Transverse colon (tissue), 4 donors: ENCODE results near the gene EFNA5. TPM values are rescaled to one million over a fixed set of nuclear protein-coding genes. Genes with fewer than 3 reads are reported as not detected.

Experiments used
- DNase-seq: peaks from one replicate; pipeline ENCODE4 v3.0.0-alpha.2; 2019
- H3K27ac ChIP-seq, 4 donors: fragments of 200-600 bp; sonication (generic); 2 replicates each; pipeline ENCODE4 v1.5.1; 2016 to 2018; ENCODE audit warnings: inconsistent platforms in 4 of 4
- H3K27me3 ChIP-seq: fragments of 200-600 bp; sonication (generic); 2 replicates; pipeline ENCODE4 v1.5.1; 2017; ENCODE audit warnings: inconsistent platforms
- H3K36me3 ChIP-seq, 4 donors: fragments of 200-600 bp; sonication (generic); 2 replicates each; pipeline ENCODE4 v1.5.1; 2017 to 2019; ENCODE audit warnings: inconsistent platforms in 4 of 4
- H3K4me1 ChIP-seq, 4 donors: fragments of 200-600 bp; sonication (generic); 2 replicates each; pipeline ENCODE4 v1.5.1; 2017 to 2020; ENCODE audit warnings: inconsistent platforms in 4 of 4
- H3K4me3 ChIP-seq, 4 donors: fragments of 200-600 bp; sonication (generic); 1 replicate in 1 of 4; 2 replicates in 3 of 4; pipeline versions ENCODE4 v1.5.1 to v1.6.1; 2017 to 2019; ENCODE audit warnings: inconsistent platforms in 4 of 4
- H3K9me3 ChIP-seq, 2 donors: fragments of 200-600 bp; sonication (generic); 2 replicates each; pipeline ENCODE4 v1.5.1; 2017 to 2019; ENCODE audit warnings: inconsistent platforms in 2 of 2
- CTCF ChIP-seq, 5 experiments: fragments of 200-600 bp in 3 of 5; fragments of 450-650 bp in 2 of 5; sonication (generic) in 3 of 5; IDR thresholded peaks; 1 replicate in 2 of 5; 2 replicates in 3 of 5; pipeline ENCODE4 v1.5.1; 2016 to 2017; ENCODE audit warnings: antibody characterized with exemption in 5 of 5, inconsistent platforms in 3 of 5, mild to moderate bottlenecking in 2 of 5, moderate library complexity in 1 of 5
- EP300 ChIP-seq: sonication (generic); formaldehyde crosslinking; IDR thresholded peaks from one replicate; pipeline ENCODE4 v1.6.1; 2017; ENCODE audit warnings: antibody characterized with exemption, low read depth
- POLR2A ChIP-seq: fragments of 450-650 bp; IDR thresholded peaks from one replicate; pipeline ENCODE4 v1.6.1; 2016; ENCODE audit warnings: antibody characterized with exemption, mild to moderate bottlenecking, moderate library complexity
- POLR2AphosphoS5 ChIP-seq, 3 donors: sonication (generic); formaldehyde crosslinking; IDR thresholded peaks; one replicate each; pipeline ENCODE4 v1.6.1; 2016; ENCODE audit warnings: antibody characterized with exemption in 3 of 3
- WGBS, 2 donors: methylation state at CpG; one replicate each; pipeline ENCODE4 v1.1.5; 2018; ENCODE audit warnings: low coverage in 1 of 2; 5-methylcytosine and 5-hydroxymethylcytosine counted together
- in situ Hi-C, 4 donors: fragments of 200-750 bp; cut with MboI; loops; one replicate each; pipeline versions ENCODE4 v1.15.0 to v1.15.1; 2017; ENCODE audit warnings: low sequenced_read_pairs in 3 of 4, low pct_ligation_motif_present in 1 of 4, low pct_unique_long_range_greater_than_20kb in 1 of 4
- intact Hi-C: fragments of 100-400 bp; cut with DNase I; formaldehyde crosslinking; loops from one replicate; pipeline ENCODE4 v1.15.1; 2023; ENCODE audit warnings: low total_unique reads
- total RNA-seq, 4 donors: library from RNA; depleted of rRNA; stranded (reverse); fragments of >200 nt; gene quantifications; one replicate each; pipeline ENCODE4 v1.1.0, GENCODE V29; 2016

The EFNA5 gene
- total RNA-seq, 4 donors from 2014 or later: 1.5 to 18.2 (median 12.1) TPM

- Histone ChIP-seq H3K9me3 (no peaks in the 10 kb centered on the region), H3K27me3 (no peaks in the 10 kb centered on the region), H3K36me3 (no peaks in the 10 kb centered on the region), H3K4me1 (peaks cover 0 to 11% (median 9%) of the 10 kb centered on the region in 4 donors), H3K4me3 (no peak overlapping the region), H3K27ac (peak overlapping the region in 1 of 4 donors; percentile 13)
- intact Hi-C loops (no loop called here), in situ Hi-C loops (no loop called here)
- WGBS, 2 donors: 88 to 92% methylated on average over 2 to 4 of the region's 4 CpGs
- TF ChIP-seq POLR2AphosphoS5 (IDR thresholded peaks at IDR 0.05) (no peak), POLR2A (no peak), EP300 (no peak)
- no peak for DNase-seq
Measured at GRCh38 chr5:107539726-107540330, 130.9 kb downstream of the EFNA5 start.

GRCh38 chr5:107538805-107539445, 131.8 kb downstream of the EFNA5 start:
- no peaks in the 10 kb centered on the region for H3K9me3 ChIP-seq
- 63 to 65% methylated on average over 2 to 5 of the region's 5 CpGs for WGBS, 2 donors
- no peaks in the 10 kb centered on the region for H3K36me3 ChIP-seq
- peak overlapping the region in 2 of 4 donors; percentile 13 to 20 for H3K27ac ChIP-seq
- in situ Hi-C loops (no loop called here), intact Hi-C loops (no loop called here)
- H3K4me3 ChIP-seq: no peak overlapping the region
- no peak for DNase-seq
- TF ChIP-seq EP300: no peak
- no peak for TF ChIP-seq CTCF (IDR thresholded peaks at IDR 0.05)
- TF ChIP-seq POLR2A: no peak
- TF ChIP-seq POLR2AphosphoS5 (IDR thresholded peaks at IDR 0.05): no peak
- H3K27me3 ChIP-seq: no peaks in the 10 kb centered on the region
- H3K4me1 ChIP-seq: peaks cover 0 to 11% (median 9%) of the 10 kb centered on the region in 4 donors

- H3K27ac ChIP-seq: peak overlapping the region in 2 of 4 donors; percentile 13 to 20
- H3K36me3 ChIP-seq: no peaks in the 10 kb centered on the region
- no peaks in the 10 kb centered on the region for H3K27me3 ChIP-seq
- no peak overlapping the region for H3K4me3 ChIP-seq
- intact Hi-C loops: no loop called here
- TF ChIP-seq EP300: no peak
- no peak for TF ChIP-seq POLR2AphosphoS5 (IDR thresholded peaks at IDR 0.05)
- no peak for TF ChIP-seq POLR2A
- TF ChIP-seq CTCF (IDR thresholded peaks at IDR 0.05): no peak
- DNase-seq: no peak
- H3K4me1 ChIP-seq: peaks cover 0 to 10% (median 8%) of the 10 kb centered on the region in 4 donors
- no peaks in the 10 kb centered on the region for H3K9me3 ChIP-seq
- in situ Hi-C loops: no loop called here
Measured at GRCh38 chr5:107538331-107538730, 132.4 kb downstream of the EFNA5 start.

GRCh38 chr5:107535849-107536248, 134.9 kb downstream of the EFNA5 start:
- 85 to 88% methylated on average over 1 of the region's 1 CpG for WGBS, 2 donors
- Histone ChIP-seq H3K9me3 (no peaks in the 10 kb centered on the region), H3K4me1 (no peaks in the 10 kb centered on the region), H3K27me3 (no peaks in the 10 kb centered on the region), H3K4me3 (no peak overlapping the region), H3K36me3 (no peaks in the 10 kb centered on the region), H3K27ac (no peak overlapping the region)
- in situ Hi-C loops: no loop called here
- TF ChIP-seq POLR2A (no peak), CTCF (IDR thresholded peaks at IDR 0.05) (no peak), EP300 (no peak), POLR2AphosphoS5 (IDR thresholded peaks at IDR 0.05) (no peak)
- intact Hi-C loops: no loop called here
- no peak for DNase-seq
